ENCODE measurements around the gene TRIOBP. TPM values are rescaled to one million over a fixed set of nuclear protein-coding genes. Genes with fewer than 3 reads are reported as not detected.
"Not testable (repeated sequence)": the region's sequence is repeated elsewhere in the genome, so short reads cannot be mapped to it uniquely, and the experiment has no call there.

The TRIOBP gene
- total RNA-seq, 2 donors from 2014 or later = 126 to 146 TPM

- no peak overlapping the region for H3K27ac ChIP-seq
- DNase-seq (ENCODE audit: low spot score) = no peak
These were observed 42.1 kb upstream of the TRIOBP start for GRCh38 chr22:37654563-37655251.

GRCh38 chr22:37655252-37655563, 41.6 kb upstream of the TRIOBP start:
- TF ChIP-seq CTCF (IDR thresholded peaks at IDR 0.05) = no peak
- no peaks in the 10 kb centered on the region for H3K9me3 ChIP-seq
- H3K4me1 ChIP-seq (ENCODE audit: control insufficient read depth in 1 of 2, low read depth in 2 of 2) = peaks cover 7 to 19% of the 10 kb centered on the region in 2 donors
- ATAC-seq (ENCODE audit: insufficient number of reproducible peaks, low FRiP score, low read depth) (no peak), DNase-seq (ENCODE audit: low spot score) (no peak)
- H3K27ac ChIP-seq = no peak overlapping the region
- H3K4me3 ChIP-seq = no peak overlapping the region
- H3K36me3 ChIP-seq = no peaks in the 10 kb centered on the region
- H3K27me3 ChIP-seq (replicated peaks; ENCODE audit: insufficient read depth) = no peaks in the 10 kb centered on the region

More at GRCh38 chr22:37654563-37655251, 42.1 kb upstream of the TRIOBP start:
- H3K27me3 ChIP-seq (replicated peaks; ENCODE audit: insufficient read depth) = no peaks in the 10 kb centered on the region
- H3K36me3 ChIP-seq = no peaks in the 10 kb centered on the region
- peaks cover 6 to 14% of the 10 kb centered on the region in 2 donors for H3K4me1 ChIP-seq (ENCODE audit: control insufficient read depth in 1 of 2, low read depth in 2 of 2)
- no peaks in the 10 kb centered on the region for H3K9me3 ChIP-seq
- no peak for ATAC-seq (ENCODE audit: insufficient number of reproducible peaks, low FRiP score, low read depth)
- no peak for TF ChIP-seq CTCF (IDR thresholded peaks at IDR 0.05)
- H3K4me3 ChIP-seq = no peak overlapping the region

- H3K27ac ChIP-seq; H3K36me3 ChIP-seq; H3K9me3 ChIP-seq; DNase-seq (ENCODE audit: low spot score); H3K4me3 ChIP-seq; ATAC-seq (ENCODE audit: insufficient number of reproducible peaks, low FRiP score, low read depth); H3K27me3 ChIP-seq (replicated peaks; ENCODE audit: insufficient read depth): not testable (repeated sequence)
- peaks cover 11 to 33% of the 10 kb centered on the region in 2 donors for H3K4me1 ChIP-seq (ENCODE audit: control insufficient read depth in 1 of 2, low read depth in 2 of 2)
These were observed 40.3 kb upstream of the TRIOBP start for GRCh38 chr22:37656583-37656982.

GRCh38 chr22:37657590-37658132, 39.2 kb upstream of the TRIOBP start:
- no peak for DNase-seq (ENCODE audit: low spot score)
- Histone ChIP-seq H3K9me3 (no peaks in the 10 kb centered on the region), H3K4me1 (ENCODE audit: control insufficient read depth in 1 of 2, low read depth in 2 of 2) (peaks cover 11 to 39% of the 10 kb centered on the region in 2 donors), H3K27me3 (replicated peaks; ENCODE audit: insufficient read depth) (no peaks in the 10 kb centered on the region), H3K27ac (peak overlapping the region; percentile 81 to 83), H3K4me3 (peak overlapping the region; percentile 71), H3K36me3 (no peaks in the 10 kb centered on the region)
- TF ChIP-seq CTCF (IDR thresholded peaks at IDR 0.05) = no peak
- ATAC-seq (ENCODE audit: insufficient number of reproducible peaks, low FRiP score, low read depth) = no peak

- H3K9me3 ChIP-seq = no peaks in the 10 kb centered on the region
- peaks cover 11 to 39% of the 10 kb centered on the region in 2 donors for H3K4me1 ChIP-seq (ENCODE audit: control insufficient read depth in 1 of 2, low read depth in 2 of 2)
- peak; percentile 97 for DNase-seq (ENCODE audit: low spot score)
- H3K27me3 ChIP-seq (replicated peaks; ENCODE audit: insufficient read depth) = no peaks in the 10 kb centered on the region
- peak within 1 kb of the TSS; percentile 71 for H3K4me3 ChIP-seq
- H3K27ac ChIP-seq = peak within 1 kb of the TSS; percentile 81 to 83
- H3K36me3 ChIP-seq = no peaks in the 10 kb centered on the region
- ATAC-seq (ENCODE audit: insufficient number of reproducible peaks, low FRiP score, low read depth) = peak; percentile 95
- no peak for TF ChIP-seq CTCF (IDR thresholded peaks at IDR 0.05)
These were observed 38.4 kb upstream of the TRIOBP start, which contains the start of gene PDXP for GRCh38 chr22:37658133-37659065. Gene PDXP, plus strand, starts transcription at chr22:37658723. Its CDS starts 60 bp downstream, at chr22:37658783.
